Measurements from ENCODE around the gene CYP1B1.

CYP1B1 gene

DNA sequence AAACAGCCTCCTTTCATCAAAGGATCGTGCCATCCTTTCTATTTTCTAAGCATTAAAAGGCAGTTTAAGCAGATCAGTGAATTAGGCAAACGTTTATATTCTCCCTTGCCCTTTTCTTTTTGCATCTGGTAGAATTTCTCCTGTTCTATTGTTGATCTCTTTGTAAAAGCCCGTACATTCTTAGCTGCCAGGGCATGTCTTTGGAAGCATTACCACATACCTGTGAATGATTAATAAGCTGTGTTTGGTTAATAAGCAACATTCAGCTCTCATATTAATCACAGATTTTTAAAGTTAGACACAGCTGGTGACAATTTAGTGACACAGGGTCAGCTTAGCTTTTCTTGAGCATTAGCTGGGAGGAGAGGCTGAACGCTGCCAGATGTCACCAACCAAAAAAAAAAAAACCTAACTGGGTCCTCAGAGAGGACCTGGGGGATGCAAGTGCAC lies 33.8 kb upstream of the CYP1B1 start:
- no peak for DNase-seq (ENCODE audit: extremely low spot score)
- TF ChIP-seq, protein P1, sequence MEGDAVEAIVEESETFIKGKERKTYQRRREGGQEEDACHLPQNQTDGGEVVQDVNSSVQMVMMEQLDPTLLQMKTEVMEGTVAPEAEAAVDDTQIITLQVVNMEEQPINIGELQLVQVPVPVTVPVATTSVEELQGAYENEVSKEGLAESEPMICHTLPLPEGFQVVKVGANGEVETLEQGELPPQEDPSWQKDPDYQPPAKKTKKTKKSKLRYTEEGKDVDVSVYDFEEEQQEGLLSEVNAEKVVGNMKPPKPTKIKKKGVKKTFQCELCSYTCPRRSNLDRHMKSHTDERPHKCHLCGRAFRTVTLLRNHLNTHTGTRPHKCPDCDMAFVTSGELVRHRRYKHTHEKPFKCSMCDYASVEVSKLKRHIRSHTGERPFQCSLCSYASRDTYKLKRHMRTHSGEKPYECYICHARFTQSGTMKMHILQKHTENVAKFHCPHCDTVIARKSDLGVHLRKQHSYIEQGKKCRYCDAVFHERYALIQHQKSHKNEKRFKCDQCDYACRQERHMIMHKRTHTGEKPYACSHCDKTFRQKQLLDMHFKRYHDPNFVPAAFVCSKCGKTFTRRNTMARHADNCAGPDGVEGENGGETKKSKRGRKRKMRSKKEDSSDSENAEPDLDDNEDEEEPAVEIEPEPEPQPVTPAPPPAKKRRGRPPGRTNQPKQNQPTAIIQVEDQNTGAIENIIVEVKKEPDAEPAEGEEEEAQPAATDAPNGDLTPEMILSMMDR (IDR thresholded peaks at IDR 0.05; ENCODE audit: control extremely low read depth, extremely low read depth, low read depth, missing control alignments): no peak
- ChIA-PET CTCF (interaction anchor here (1.0 to 2.0 kb wide), 6 partner anchors 12 to 165 kb away, joined by 4 to 11 read pairs (median 5); partner anchors contain the start of gene CYP1B1), POLR2A (interaction anchor here (0.7 to 1.5 kb wide), 2 partner anchors 31 to 33 kb away, joined by 3 to 9 read pairs; no protein-coding TSS in a partner anchor)

DNA sequence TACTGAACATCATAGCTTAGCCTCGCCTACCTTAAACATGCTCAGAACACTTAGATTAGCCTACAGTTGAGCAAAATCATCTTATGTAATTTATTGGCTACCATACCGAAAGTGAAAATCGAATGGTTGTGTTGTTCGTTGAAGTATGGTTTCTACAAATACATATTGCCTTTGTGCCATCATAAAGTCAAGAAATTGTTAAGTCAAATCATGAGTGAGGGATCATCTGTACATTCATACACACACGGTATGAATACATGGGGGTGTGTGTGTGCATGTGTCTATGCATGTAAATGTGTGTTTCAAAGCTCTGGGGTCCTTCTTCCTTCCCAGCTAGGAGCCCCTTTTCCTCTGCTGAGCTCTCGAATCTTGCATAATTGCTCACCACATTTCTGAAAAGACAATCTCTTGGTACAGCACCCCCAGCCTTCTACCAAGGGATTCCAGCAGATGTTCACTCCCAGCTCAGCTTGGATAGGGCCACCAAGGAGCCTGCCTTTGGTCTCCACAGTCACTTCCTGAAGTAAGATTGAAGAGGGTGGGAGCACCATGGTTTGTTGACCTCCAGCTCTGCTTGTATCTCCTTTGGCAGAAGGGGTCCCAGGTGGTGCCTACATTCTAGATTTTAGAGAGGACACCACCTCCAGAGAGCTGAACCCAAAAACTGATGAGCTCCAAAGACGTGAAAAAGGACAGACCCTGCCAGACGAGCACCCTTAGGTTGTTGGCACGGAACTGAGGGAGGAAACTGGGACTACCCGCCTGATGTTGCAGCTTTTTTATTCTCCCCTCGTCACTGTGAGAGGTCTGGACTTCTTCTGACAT lies 33.2 kb upstream of the CYP1B1 start:
- CTCF ChIA-PET: interaction anchor here (0.6 to 2.0 kb wide), 8 partner anchors 13 to 165 kb away, joined by 3 to 11 read pairs (median 4); partner anchors contain the start of gene CYP1B1
- POLR2A ChIA-PET: interaction anchor here (0.7 to 1.5 kb wide), 2 partner anchors 31 to 33 kb away, joined by 3 to 9 read pairs; no protein-coding TSS in a partner anchor
- DNase-seq (ENCODE audit: extremely low spot score): no peak
- TF ChIP-seq, protein P1 (IDR thresholded peaks at IDR 0.05; ENCODE audit: control extremely low read depth, extremely low read depth, low read depth, missing control alignments): no peak

DNA sequence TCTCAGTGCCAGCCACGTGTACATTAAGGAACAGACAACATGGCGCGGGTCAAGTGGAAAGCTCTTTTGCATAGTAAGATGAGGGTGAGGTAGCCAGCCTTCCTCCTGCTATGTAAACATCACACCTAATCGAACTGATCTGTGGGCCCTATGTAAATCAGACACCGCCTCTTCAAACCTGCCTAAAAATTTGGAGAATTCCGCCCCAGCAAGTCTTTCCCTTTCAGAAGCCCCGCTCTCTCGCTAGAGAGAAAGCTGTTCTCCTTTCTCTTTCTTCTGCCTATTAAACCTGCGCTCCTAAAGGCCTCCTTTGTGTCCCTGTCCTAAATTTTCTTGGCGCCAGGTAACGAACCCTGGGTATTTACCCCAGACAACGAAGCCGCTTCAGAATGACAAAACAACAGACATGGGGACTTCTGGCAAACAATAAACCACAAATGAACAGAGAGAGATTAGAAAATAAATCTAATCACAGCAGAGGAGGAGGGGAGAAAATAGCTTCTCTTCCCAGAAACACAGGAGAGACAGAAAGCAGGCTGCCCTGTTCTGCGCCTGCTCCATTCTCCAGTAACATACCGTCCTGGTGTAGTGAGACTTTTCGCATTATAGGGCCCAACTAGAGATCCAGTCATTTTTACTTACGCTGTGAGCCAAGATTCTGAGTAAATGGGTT lies 31.9 kb upstream of the CYP1B1 start:
- TF ChIP-seq, protein P1 (IDR thresholded peaks at IDR 0.05; ENCODE audit: control extremely low read depth, extremely low read depth, low read depth, missing control alignments): no peak
- no peak for DNase-seq (ENCODE audit: extremely low spot score)
- CTCF ChIA-PET: interaction anchor here (1.2 to 1.9 kb wide), 3 partner anchors 10 to 31 kb away, joined by 3 to 5 read pairs (median 3); no protein-coding TSS in a partner anchor
- POLR2A ChIA-PET: no interaction called here

DNA sequence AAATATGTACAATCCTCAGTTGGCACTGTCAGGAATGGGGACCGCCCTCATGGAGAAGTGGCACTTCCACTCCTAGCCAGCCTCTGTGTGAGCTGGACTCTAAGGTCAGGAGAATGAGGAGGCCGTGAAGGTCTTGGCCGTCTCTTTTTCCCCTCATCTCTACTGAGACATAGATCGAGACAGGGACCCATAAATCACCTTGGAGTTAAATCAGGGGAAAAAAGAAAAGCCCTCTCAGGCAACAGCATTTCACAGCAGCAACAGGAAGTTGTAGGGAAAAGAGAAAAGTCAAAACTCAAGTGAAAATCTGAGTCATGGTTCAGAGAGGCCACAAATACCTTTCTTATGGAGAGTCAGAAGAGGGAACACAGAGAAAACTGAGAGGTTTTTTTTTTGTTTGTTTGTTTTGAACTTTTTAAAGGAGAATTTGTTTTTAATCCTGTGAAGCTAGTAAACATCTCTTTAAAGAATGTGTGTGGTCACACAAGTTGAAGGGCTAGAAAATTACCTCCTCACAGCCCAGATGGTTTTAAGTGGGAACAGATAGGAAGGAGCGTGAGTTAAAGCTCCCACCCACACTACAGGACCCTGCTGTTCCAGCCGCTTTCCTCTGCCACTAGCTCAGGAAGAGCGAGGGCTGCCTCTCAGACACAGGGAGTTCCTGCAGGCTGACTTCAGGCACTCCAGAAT lies 30.6 kb upstream of the CYP1B1 start:
- POLR2A ChIA-PET: interaction anchor here (0.8 to 1.0 kb wide), 2 partner anchors 11 to 30 kb away, joined by 4 to 8 read pairs; no protein-coding TSS in a partner anchor
- TF ChIP-seq, protein P1 (IDR thresholded peaks at IDR 0.05; ENCODE audit: control extremely low read depth, extremely low read depth, low read depth, missing control alignments): no peak
- DNase-seq (ENCODE audit: extremely low spot score): no peak

DNA sequence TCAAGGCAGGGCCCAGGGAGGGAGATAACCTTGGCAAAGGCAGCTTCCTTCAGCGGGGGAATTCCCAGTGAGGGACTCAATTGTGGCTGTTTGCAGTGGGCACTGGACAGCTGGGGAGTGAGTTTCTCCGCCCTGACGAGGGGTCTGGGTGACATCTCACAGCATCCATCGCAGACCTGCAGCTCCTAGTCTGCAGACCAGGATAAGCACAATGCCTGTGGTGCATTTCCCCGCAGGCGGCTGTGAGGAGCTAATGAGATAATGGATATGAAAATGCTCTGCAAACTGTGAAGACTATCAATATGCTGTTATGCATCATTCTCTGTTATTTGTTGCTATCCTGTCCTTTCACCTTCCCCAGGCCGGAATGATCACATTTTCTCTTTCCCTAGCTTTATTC lies 30.0 kb upstream of the CYP1B1 start:
- ChIA-PET POLR2A (interaction anchor here (1.0 to 1.5 kb wide), 2 partner anchors 10 to 29 kb away, joined by 3 to 4 read pairs; no protein-coding TSS in a partner anchor), CTCF (interaction anchor here (0.7 to 2.1 kb wide), 7 partner anchors 10 to 171 kb away, joined by 3 to 16 read pairs (median 3); no protein-coding TSS in a partner anchor)
- no peak for DNase-seq (ENCODE audit: extremely low spot score)
- TF ChIP-seq, protein P1 (IDR thresholded peaks at IDR 0.05; ENCODE audit: control extremely low read depth, extremely low read depth, low read depth, missing control alignments): no peak

More for the DNA sequence above, 30.6 kb upstream of the CYP1B1 start:
- CTCF ChIA-PET: interaction anchor here (0.7 to 2.1 kb wide), 9 partner anchors 9 to 171 kb away, joined by 3 to 16 read pairs (median 3); no protein-coding TSS in a partner anchor
